GM12892 (cell line): ENCODE results near the gene ERC1.

Experiments used
- POLR2A ChIP-seq: IDR thresholded peaks from 2 replicates; pipeline ENCODE4 v1.6.1; 2011; ENCODE audit warnings: low read depth, low read length, control low read depth
- POLR2AphosphoS5 ChIP-seq: IDR thresholded peaks from 2 replicates; pipeline ENCODE4 v1.6.1; 2011; ENCODE audit warnings: low read depth, low read length, control low read depth
- TAF1 ChIP-seq: IDR thresholded peaks from 2 replicates; pipeline ENCODE4 v1.6.1; 2011; ENCODE audit warnings: low read depth, mild to moderate bottlenecking, control low read depth, low read length, borderline replicate concordance

- no peak for TF ChIP-seq POLR2A
- no peak for TF ChIP-seq TAF1
- TF ChIP-seq POLR2AphosphoS5 = no peak
Observed at GRCh38 chr12:1272142-1272541, 281.1 kb downstream of the ERC1 start.
